ENCODE results near the gene FCRLA. TPM values are rescaled to one million over a fixed set of nuclear protein-coding genes. Genes with fewer than 3 reads are reported as not detected.

The FCRLA gene
- total RNA-seq, 1 donor from 2014 or later: 0.22 TPM

DNA sequence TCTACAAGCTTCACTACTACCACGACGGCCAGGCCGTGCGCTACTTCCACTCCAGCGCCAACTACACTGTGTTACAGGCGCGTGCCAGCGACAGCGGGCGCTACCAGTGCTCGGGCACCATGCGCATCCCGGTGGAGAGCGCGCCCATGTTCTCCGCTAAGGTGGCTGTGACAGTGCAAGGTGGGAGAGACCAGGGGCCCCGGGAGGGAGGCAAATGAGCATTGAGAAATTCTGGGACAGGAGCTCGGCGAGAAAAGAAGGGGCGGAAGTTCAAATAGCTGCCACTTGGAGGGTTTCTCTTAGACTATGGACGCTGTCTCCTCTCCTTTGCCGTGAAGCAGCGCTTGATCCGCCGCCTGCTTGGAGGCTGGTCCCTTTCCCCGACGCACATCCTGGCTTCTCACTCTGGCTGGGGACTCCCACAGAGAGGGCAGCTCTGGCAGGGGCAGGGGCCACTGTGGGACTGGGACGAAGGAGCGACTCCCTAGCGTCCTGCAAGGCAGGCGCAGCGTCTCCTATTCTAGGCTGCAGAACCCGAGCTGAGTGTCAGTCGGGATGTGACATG is 19.0 kb downstream of the FCRLA start:
- TF ChIP-seq CTCF (conservative IDR thresholded peaks at IDR 0.05): peak; percentile 73
- H3K4me1 Mint-ChIP-seq (ENCODE audit: unreplicated experiment): peaks cover 13% of the 10 kb centered on the region
- H3K9me3 Mint-ChIP-seq: peaks cover 4% of the 10 kb centered on the region
- DNase-seq (ENCODE audit: extremely low spot score, unreplicated experiment): no peak
- peak overlapping the region; percentile 97 for H3K4me3 Mint-ChIP-seq
- peaks cover 59% of the 10 kb centered on the region for H3K27me3 Mint-ChIP-seq
- H3K27ac Mint-ChIP-seq: peak overlapping the region; percentile 85
- H3K36me3 Mint-ChIP-seq: no peaks in the 10 kb centered on the region

GRCh38 chr1:161726473-161727255 is 19.6 kb downstream of the FCRLA start:
- Mint-ChIP-seq H3K36me3 (no peaks in the 10 kb centered on the region), H3K9me3 (peaks cover 4% of the 10 kb centered on the region), H3K4me1 (ENCODE audit: unreplicated experiment) (peaks cover 13% of the 10 kb centered on the region), H3K27ac (peak overlapping the region; percentile 85), H3K27me3 (peaks cover 59% of the 10 kb centered on the region), H3K4me3 (peak overlapping the region; percentile 97)
- peak; percentile 41 for TF ChIP-seq CTCF (conservative IDR thresholded peaks at IDR 0.05)
- DNase-seq (ENCODE audit: extremely low spot score, unreplicated experiment): peak; percentile 87

DNA sequence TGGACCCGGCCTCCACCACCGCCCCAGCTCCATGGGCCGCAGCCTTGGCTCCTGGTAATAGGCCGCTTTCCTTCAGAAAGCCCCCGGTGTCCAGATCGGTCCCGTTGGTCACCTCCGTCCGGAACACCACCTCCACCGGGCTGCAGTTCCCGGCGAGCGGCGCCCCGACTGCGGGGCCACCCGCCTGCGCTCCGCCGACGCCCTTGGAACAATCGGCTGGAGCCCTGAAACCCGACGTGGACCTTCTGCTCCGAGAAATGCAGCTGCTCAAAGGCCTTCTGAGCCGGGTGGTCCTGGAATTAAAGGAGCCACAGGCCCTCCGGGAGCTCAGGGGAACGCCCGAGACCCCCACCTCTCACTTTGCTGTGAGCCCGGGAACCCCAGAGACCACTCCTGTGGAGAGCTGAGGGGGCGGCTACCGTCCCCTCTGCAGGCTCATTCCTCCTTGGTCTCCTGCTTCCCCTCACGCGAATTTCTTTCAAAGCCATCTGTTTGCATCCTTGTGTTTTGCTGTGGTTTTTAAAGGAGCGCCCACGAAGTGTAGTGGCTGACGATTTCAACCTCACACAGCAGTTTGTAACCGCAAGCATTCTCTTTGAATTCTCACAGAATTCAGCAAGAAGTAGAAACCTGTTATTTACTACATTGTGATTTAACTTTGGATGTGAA is 20.4 kb downstream of the FCRLA start:
- DNase-seq (ENCODE audit: extremely low spot score, unreplicated experiment): no peak
- Mint-ChIP-seq H3K27ac (peak overlapping the region; percentile 76), H3K36me3 (no peaks in the 10 kb centered on the region), H3K4me1 (ENCODE audit: unreplicated experiment) (peaks cover 13% of the 10 kb centered on the region), H3K27me3 (peaks cover 55% of the 10 kb centered on the region), H3K9me3 (peaks cover 4% of the 10 kb centered on the region), H3K4me3 (peak overlapping the region; percentile 97)
- no peak for TF ChIP-seq CTCF (conservative IDR thresholded peaks at IDR 0.05)

DNA sequence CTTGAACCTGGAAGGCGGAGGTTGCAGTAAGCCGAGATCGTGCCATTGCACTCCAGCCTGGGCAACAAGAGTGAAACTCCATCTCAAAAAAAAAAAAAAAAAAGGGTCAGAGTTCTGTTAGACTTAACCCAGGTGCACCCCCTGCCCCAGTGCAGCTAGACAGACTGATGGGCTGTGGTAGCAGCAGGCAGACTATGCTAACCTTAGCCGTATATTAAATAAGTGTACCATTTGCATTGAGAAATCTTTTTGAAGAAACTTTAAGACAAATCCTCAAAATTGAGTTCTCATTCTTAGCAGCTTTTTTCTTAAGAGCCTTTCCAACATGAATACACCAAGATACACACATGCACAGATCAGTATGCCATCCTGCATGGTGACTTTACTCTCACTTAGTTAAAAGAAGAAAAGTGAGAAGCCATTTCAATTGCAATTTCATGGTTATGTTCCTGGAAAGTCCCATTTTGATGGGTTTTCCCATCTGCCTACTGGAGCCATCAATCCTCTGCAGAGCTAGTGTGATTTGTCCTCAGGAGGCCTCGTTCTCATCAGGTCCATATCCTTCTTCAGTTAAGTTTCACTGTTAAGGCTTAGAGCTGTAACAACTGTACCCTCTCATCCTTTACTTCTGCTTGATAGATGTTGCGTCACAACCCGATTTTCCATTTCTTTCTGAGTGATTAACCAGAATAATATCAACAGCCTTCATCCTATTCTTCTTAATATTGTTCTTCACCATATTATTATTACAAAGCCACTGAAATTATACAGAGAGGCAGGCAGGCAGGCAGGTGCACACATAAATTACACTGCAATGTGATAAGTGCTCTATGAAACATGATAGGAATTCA is 21.6 kb downstream of the FCRLA start:
- H3K27me3 Mint-ChIP-seq: peaks cover 52% of the 10 kb centered on the region
- H3K36me3 Mint-ChIP-seq: no peaks in the 10 kb centered on the region
- H3K9me3 Mint-ChIP-seq: peaks cover 4% of the 10 kb centered on the region
- DNase-seq (ENCODE audit: extremely low spot score, unreplicated experiment): no peak
- H3K4me3 Mint-ChIP-seq: peak overlapping the region; percentile 97
- no peak for TF ChIP-seq CTCF (conservative IDR thresholded peaks at IDR 0.05)
- H3K4me1 Mint-ChIP-seq (ENCODE audit: unreplicated experiment): peaks cover 13% of the 10 kb centered on the region
- H3K27ac Mint-ChIP-seq: peak overlapping the region; percentile 33

DNA sequence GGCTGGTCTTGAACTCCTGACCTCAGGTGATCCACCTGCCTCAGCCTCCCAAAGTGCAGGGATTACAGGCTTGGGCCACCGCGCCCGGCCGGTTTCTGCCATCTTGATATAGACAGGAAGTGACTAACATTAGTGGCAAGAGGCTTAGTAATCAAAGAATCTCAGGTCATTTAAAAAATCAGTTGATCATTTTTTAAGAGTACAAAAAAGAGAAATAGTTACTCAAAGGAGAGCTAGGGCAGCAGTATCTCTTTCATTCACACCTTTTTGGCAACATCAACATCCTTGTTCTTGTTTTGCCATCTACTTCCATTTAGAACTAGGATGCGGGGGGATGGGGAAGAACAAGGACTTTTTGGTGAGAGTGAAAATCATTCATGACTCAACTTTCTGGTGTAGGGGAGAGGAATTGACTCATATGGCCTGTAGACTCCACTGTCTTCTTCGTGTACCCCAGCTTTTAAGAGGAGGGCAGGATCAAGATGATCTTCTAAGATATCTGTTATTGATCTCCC is 23.1 kb downstream of the FCRLA start:
- no peaks in the 10 kb centered on the region for H3K36me3 Mint-ChIP-seq
- H3K27me3 Mint-ChIP-seq: peaks cover 44% of the 10 kb centered on the region
- H3K4me1 Mint-ChIP-seq (ENCODE audit: unreplicated experiment): peaks cover 13% of the 10 kb centered on the region
- DNase-seq (ENCODE audit: extremely low spot score, unreplicated experiment): no peak
- no peak for TF ChIP-seq CTCF (conservative IDR thresholded peaks at IDR 0.05)
- peak overlapping the region; percentile 33 for H3K27ac Mint-ChIP-seq
- H3K4me3 Mint-ChIP-seq: no peak overlapping the region
- H3K9me3 Mint-ChIP-seq: peaks cover 4% of the 10 kb centered on the region
